IMR-90 (cell line): ENCODE results near the gene AP5B1. TPM values are rescaled to one million over a fixed set of nuclear protein-coding genes. Genes with fewer than 3 reads are reported as not detected.

Source experiments
- ATAC-seq: fragments of 200-7000 bp; cut with Tn5 transposase; 2 replicates; pipeline ENCODE4 v1.9.1; 2020; ENCODE audit warnings: low read depth, mild to moderate bottlenecking, moderate library complexity
- BruUV-seq: library from RNA; stranded (reverse); fragments of 400-500 nt; replicated peaks from 2 replicates; lab custom pipeline; 2021; lab: Mats Ljungman, UMichigan
- CTCF ChIA-PET: fragments of 300-600 bp; formaldehyde crosslinking; extraction: SDS; loops from one replicate; lab custom pipeline; 2021; ENCODE audit warnings: antibody characterized with exemption; lab: Yijun Ruan, JAX
- POLR2A ChIA-PET: fragments of 300-600 bp; sonication (Branson Sonifier 250); formaldehyde crosslinking; loops from one replicate; lab custom pipeline; 2022; ENCODE audit warnings: antibody characterized with exemption; ENCODE audit not compliant: unreplicated experiment; lab: Charles Lee
- DNase-seq: peaks from one replicate; pipeline ENCODE4 v3.0.0; 2013
- H2AFZ ChIP-seq: replicated peaks from 2 replicates; pipeline ENCODE3; 2013; ENCODE audit warnings: low read length, mild to moderate bottlenecking; ENCODE audit not compliant: poor library complexity
- H2AK5ac ChIP-seq: 2 replicates; pipeline ENCODE4 v1.6.1; 2013; ENCODE audit warnings: low read depth, low read length, inconsistent platforms
- H2AK9ac ChIP-seq: replicated peaks from 2 replicates; pipeline ENCODE3; 2013; ENCODE audit warnings: mild to moderate bottlenecking, low read depth, low read length, moderate library complexity; ENCODE audit not compliant: poor library complexity
- H2BK120ac ChIP-seq: 2 replicates; pipeline ENCODE4 v1.6.1; 2013; ENCODE audit warnings: low read depth, low read length, inconsistent platforms
- H2BK15ac ChIP-seq: 3 replicates; pipeline ENCODE4 v1.6.1; 2013; ENCODE audit warnings: low read depth, low read length, inconsistent platforms
- H2BK20ac ChIP-seq: 2 replicates; pipeline ENCODE4 v1.6.1; 2013; ENCODE audit warnings: low read depth, mild to moderate bottlenecking, inconsistent platforms, low read length, moderate library complexity
- H2BK5ac ChIP-seq: 2 replicates; pipeline ENCODE4 v1.6.1; 2013; ENCODE audit warnings: mild to moderate bottlenecking, low read depth, low read length, inconsistent platforms; ENCODE audit not compliant: poor library complexity, severe bottlenecking
- H3K14ac ChIP-seq: replicated peaks from 2 replicates; pipeline ENCODE4 v1.6.1; 2013; ENCODE audit warnings: low read depth, low read length, inconsistent platforms
- H3K18ac ChIP-seq: 2 replicates; pipeline ENCODE4 v1.6.1; 2013; ENCODE audit warnings: low read depth, low read length, control low read depth
- H3K23ac ChIP-seq: 2 replicates; pipeline ENCODE4 v1.6.1; 2013; ENCODE audit warnings: low read depth, low read length, inconsistent platforms
- H3K27ac ChIP-seq: 2 replicates; pipeline ENCODE4 v1.5.1; 2013; ENCODE audit warnings: mild to moderate bottlenecking, control low read depth, low read length; ENCODE audit not compliant: insufficient read depth
- H3K27me3 ChIP-seq: 2 replicates; pipeline ENCODE4 v1.6.1; 2013; ENCODE audit warnings: low read length; ENCODE audit not compliant: control insufficient read depth, insufficient read depth
- H3K36me3 ChIP-seq: 2 replicates; pipeline ENCODE4 v1.6.1; 2013; ENCODE audit warnings: low read length, mixed read lengths; ENCODE audit not compliant: control insufficient read depth, insufficient read depth
- H3K4ac ChIP-seq: 2 replicates; pipeline ENCODE4 v1.6.1; 2013; ENCODE audit warnings: low read depth, low read length, inconsistent platforms
- H3K4me1 ChIP-seq: 2 replicates; pipeline ENCODE4 v1.6.1; 2013; ENCODE audit warnings: low read length, mixed read lengths; ENCODE audit not compliant: control insufficient read depth, insufficient read depth
- H3K4me2 ChIP-seq: 2 replicates; pipeline ENCODE4 v1.6.1; 2013; ENCODE audit warnings: low read depth, mild to moderate bottlenecking, control low read depth, low read length, moderate library complexity
- H3K4me3 ChIP-seq: 2 replicates; pipeline ENCODE4 v1.5.1; 2013; ENCODE audit warnings: low read depth, mild to moderate bottlenecking, control low read depth, low read length, moderate library complexity; ENCODE audit not compliant: insufficient read depth
- H3K56ac ChIP-seq: 2 replicates; pipeline ENCODE4 v1.6.1; 2013; ENCODE audit warnings: low read length, inconsistent platforms; ENCODE audit not compliant: insufficient read depth; ENCODE audit errors: extremely low read depth
- H3K79me1 ChIP-seq, 2 experiments: 2 replicates each; pipeline ENCODE4 v1.6.1; 2013; ENCODE audit warnings: low read length in 2 of 2, inconsistent platforms in 1 of 2, low read depth in 1 of 2
- H3K9ac ChIP-seq: 2 replicates; pipeline ENCODE4 v1.6.1; 2013; ENCODE audit warnings: low read depth, low read length, control low read depth
- H3K9me1 ChIP-seq: 2 replicates; pipeline ENCODE4 v1.6.1; 2013; ENCODE audit warnings: low read length, inconsistent platforms; ENCODE audit not compliant: insufficient read depth
- H3K9me3 ChIP-seq: 2 replicates; pipeline ENCODE4 v1.6.1; 2013; ENCODE audit warnings: low read length; ENCODE audit not compliant: control insufficient read depth, insufficient read depth
- H4K20me1 ChIP-seq: 2 replicates; pipeline ENCODE4 v1.6.1; 2013; ENCODE audit warnings: low read length, inconsistent platforms; ENCODE audit not compliant: insufficient read depth
- H4K5ac ChIP-seq: 2 replicates; pipeline ENCODE4 v1.6.1; 2013; ENCODE audit warnings: mild to moderate bottlenecking, low read depth, low read length, control low read depth
- H4K8ac ChIP-seq, 2 experiments: 2 replicates each; pipeline ENCODE4 v1.6.1; 2013; ENCODE audit warnings: low read depth in 2 of 2, low read length in 2 of 2, control low read depth in 1 of 2, inconsistent platforms in 1 of 2
- H4K91ac ChIP-seq: 2 replicates; pipeline ENCODE4 v1.6.1; 2013; ENCODE audit warnings: low read depth, low read length, inconsistent platforms; ENCODE audit not compliant: insufficient read depth
- BHLHE40 ChIP-seq: fragments of 150-350 bp; IDR thresholded peaks from 2 replicates; pipeline ENCODE4 v1.6.1; 2016; ENCODE audit warnings: mild to moderate bottlenecking, low read depth, low read length
- CEBPB ChIP-seq: IDR thresholded peaks from 2 replicates; pipeline ENCODE4 v1.6.1; 2012; ENCODE audit warnings: low read depth, low read length, improper control_type of control experiment
- CHD1 ChIP-seq: IDR thresholded peaks from 2 replicates; pipeline ENCODE4 v1.6.1; 2012; ENCODE audit warnings: low read depth, low read length, improper control_type of control experiment
- FOS ChIP-seq: fragments of 150-350 bp; IDR thresholded peaks from 2 replicates; pipeline ENCODE4 v1.6.1; 2016; ENCODE audit warnings: low read depth, low read length
- MAFK ChIP-seq: IDR thresholded peaks from 2 replicates; pipeline ENCODE4 v1.6.1; 2012; ENCODE audit warnings: low read depth, low read length, improper control_type of control experiment
- MAZ ChIP-seq: IDR thresholded peaks from 2 replicates; pipeline ENCODE4 v1.6.1; 2012; ENCODE audit warnings: low read depth, mild to moderate bottlenecking, low read length, improper control_type of control experiment, moderate library complexity, borderline replicate concordance
- MXI1 ChIP-seq: IDR thresholded peaks from 2 replicates; pipeline ENCODE4 v1.6.1; 2012; ENCODE audit warnings: low read depth, mild to moderate bottlenecking, low read length, moderate library complexity, borderline replicate concordance
- POLR2A ChIP-seq: IDR thresholded peaks from 2 replicates; pipeline ENCODE4 v1.6.1; 2012; ENCODE audit warnings: mild to moderate bottlenecking, low read depth, low read length
- RAD21 ChIP-seq: IDR thresholded peaks from 2 replicates; pipeline ENCODE4 v1.6.1; 2012; ENCODE audit warnings: low read length, improper control_type of control experiment
- RCOR1 ChIP-seq: IDR thresholded peaks from 2 replicates; pipeline ENCODE4 v1.6.1; 2012; ENCODE audit warnings: mild to moderate bottlenecking, low read length, improper control_type of control experiment; ENCODE audit not compliant: insufficient replicate concordance
- RFX5 ChIP-seq: IDR thresholded peaks from 2 replicates; pipeline ENCODE4 v1.8.0; 2012; ENCODE audit warnings: low read depth, mild to moderate bottlenecking, low read length, moderate library complexity
- SMC3 ChIP-seq: fragments of 150-350 bp; IDR thresholded peaks from 2 replicates; pipeline ENCODE4 v1.6.1; 2016; ENCODE audit warnings: low read depth, mild to moderate bottlenecking, antibody characterized with exemption, low read length, moderate library complexity
- WGBS, 2 experiments: methylation state at CpG; one replicate each; pipeline versions ENCODE4 v1.1.5 to v1.1.7; 2013; ENCODE audit warnings: missing lambda C conversion rate in 2 of 2; ENCODE audit not compliant: insufficient read length in 1 of 2; ENCODE audit errors: extremely low coverage in 2 of 2; 5-methylcytosine and 5-hydroxymethylcytosine counted together
- dilution Hi-C: fragments of 300-500 bp; cut with HindIII; formaldehyde crosslinking; loops from one replicate; pipeline ENCODE4 v1.14.3; 2018; ENCODE audit warnings: low sequenced_read_pairs; ENCODE audit not compliant: unreplicated experiment
- in situ Hi-C: fragments of 300-500 bp; cut with MboI; formaldehyde crosslinking; loops from 3 replicates; pipeline ENCODE4 v1.14.3; 2019; ENCODE audit warnings: low sequenced_read_pairs, inconsistent platforms, mixed read lengths
- intact Hi-C: fragments of 100-400 bp; cut with micrococcal nuclease; formaldehyde crosslinking; loops from 2 replicates; pipeline ENCODE4 v1.10.0; 2022
- polyA plus RNA-seq, 3 experiments: library from polyadenylated mRNA; depleted of rRNA; stranded (reverse); fragments of >200 nt; gene quantifications; 2 replicates each; pipeline ENCODE4 v1.2.3, GENCODE V29; 2012; ENCODE audit warnings: low replicate concordance in 1 of 3
- total RNA-seq: library from RNA; depleted of rRNA; stranded (reverse); fragments of >200 nt; gene quantifications from 2 replicates; pipeline ENCODE4 v1.2.3, GENCODE V29; 2012
- TF ChIP-seq, protein P1 (sequence below): fragments of 150-350 bp; IDR thresholded peaks from 2 replicates; pipeline ENCODE4 v1.6.1; 2017; ENCODE audit warnings: mild to moderate bottlenecking, antibody characterized with exemption, low read length, low read depth
- TF ChIP-seq, protein P2 (sequence below): conservative IDR thresholded peaks from 2 replicates; pipeline ENCODE4 v1.5.1; 2012; ENCODE audit warnings: mild to moderate bottlenecking, low read depth, low read length, improper control_type of control experiment
- TF ChIP-seq, protein P3 (sequence below): fragments of 150-350 bp; IDR thresholded peaks from 2 replicates; pipeline ENCODE4 v1.6.1; 2016; ENCODE audit warnings: low read depth, mild to moderate bottlenecking, low read length, moderate library complexity, borderline replicate concordance

The AP5B1 gene
- total and polyA plus RNA-seq, 2 of the 4 experiments (the other 2 are of a cell fraction), result 2.5 to 5.0 TPM

DNA sequence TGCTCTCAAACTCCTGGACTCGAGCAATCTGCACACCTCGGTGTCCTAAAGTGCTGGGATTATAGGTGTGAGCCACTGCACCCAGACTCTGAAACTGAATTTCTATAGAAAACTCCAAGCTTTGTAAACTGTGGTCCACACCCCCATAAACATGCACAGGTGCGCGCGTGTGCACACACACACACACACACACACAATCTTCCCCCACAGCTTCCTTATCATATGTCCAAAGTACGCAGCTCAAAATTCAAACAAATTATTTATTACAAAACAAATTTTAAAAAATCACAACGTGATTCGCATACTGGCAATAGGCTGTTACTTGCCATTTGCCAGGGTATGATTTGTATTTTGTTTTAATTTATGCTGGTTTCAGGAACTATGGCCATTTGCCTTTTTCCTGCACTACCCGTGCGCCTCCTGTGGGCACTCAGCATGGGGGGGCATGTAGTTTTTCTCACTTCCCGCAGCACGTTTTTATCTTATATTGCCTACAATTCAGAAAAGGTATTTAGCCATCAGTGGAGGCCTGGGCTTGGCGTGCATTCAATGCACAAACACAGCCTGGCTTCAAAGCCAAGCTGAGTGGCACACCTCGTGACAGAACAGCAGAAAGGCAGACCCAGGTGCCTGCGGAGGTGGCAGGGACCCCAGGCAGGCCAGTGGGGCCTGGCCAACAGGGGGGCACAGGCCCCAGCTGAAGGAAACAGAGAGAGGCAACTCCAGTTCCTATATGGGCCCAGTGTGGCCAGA lies 42.2 kb upstream of the AP5B1 start:
- Histone ChIP-seq H3K79me1 (no peaks in the 10 kb centered on the region; a peak in 1 of 4 replicates), H2BK120ac (no peak overlapping the region), H2AK5ac (no peak overlapping the region), H3K23ac (no peak overlapping the region), H3K4me1 (no peaks in the 10 kb centered on the region), H2BK20ac (no peak overlapping the region), H4K20me1 (no peaks in the 10 kb centered on the region), H3K36me3 (no peaks in the 10 kb centered on the region), H3K4ac (no peak overlapping the region), H3K9me3 (no peaks in the 10 kb centered on the region), H4K5ac (no peak overlapping the region), H2AK9ac (no peak overlapping the region), H3K4me3 (no peak overlapping the region), H3K9ac (no peak overlapping the region), H2BK5ac (no peak overlapping the region), H4K8ac (no peak overlapping the region), H3K27me3 (peaks cover 6% of the 10 kb centered on the region), H4K91ac (no peak overlapping the region), H3K27ac (no peak overlapping the region), H2AFZ (peak overlapping the region; percentile 41), H2BK15ac (no peak overlapping the region), H3K18ac (no peak overlapping the region), H3K9me1 (no peaks in the 10 kb centered on the region), H3K4me2 (no peak overlapping the region), H3K14ac (no peak overlapping the region), H3K56ac (no peak overlapping the region)
- intact Hi-C loops (no loop called here), dilution Hi-C loops (no loop called here), in situ Hi-C loops (no loop called here)
- no TSS peak for BruUV-seq
- no peak for ATAC-seq
- no peak for DNase-seq
- WGBS, 2 experiments, result 88 to 100% methylated on average over 2 to 3 of the region's 15 CpGs
- POLR2A ChIA-PET, result interaction anchor here (0.6 kb wide), 1 partner anchor 112 kb away, joined by 3 read pairs; no protein-coding TSS in a partner anchor
- CTCF ChIA-PET, result interaction anchor here (0.7 to 1.1 kb wide), 2 partner anchors 43 to 53 kb away, joined by 3 read pairs; no protein-coding TSS in a partner anchor
- TF ChIP-seq CHD1 (no peak), RFX5 (no peak), MAZ (no peak), MAFK (no peak), POLR2A (no peak), BHLHE40 (no peak), MXI1 (no peak), RCOR1 (no peak), SMC3 (no peak), RAD21 (no peak), FOS (no peak), CEBPB (no peak)
- TF ChIP-seq, protein P1, sequence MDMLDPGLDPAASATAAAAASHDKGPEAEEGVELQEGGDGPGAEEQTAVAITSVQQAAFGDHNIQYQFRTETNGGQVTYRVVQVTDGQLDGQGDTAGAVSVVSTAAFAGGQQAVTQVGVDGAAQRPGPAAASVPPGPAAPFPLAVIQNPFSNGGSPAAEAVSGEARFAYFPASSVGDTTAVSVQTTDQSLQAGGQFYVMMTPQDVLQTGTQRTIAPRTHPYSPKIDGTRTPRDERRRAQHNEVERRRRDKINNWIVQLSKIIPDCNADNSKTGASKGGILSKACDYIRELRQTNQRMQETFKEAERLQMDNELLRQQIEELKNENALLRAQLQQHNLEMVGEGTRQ, result no peak
- TF ChIP-seq, protein P2, sequence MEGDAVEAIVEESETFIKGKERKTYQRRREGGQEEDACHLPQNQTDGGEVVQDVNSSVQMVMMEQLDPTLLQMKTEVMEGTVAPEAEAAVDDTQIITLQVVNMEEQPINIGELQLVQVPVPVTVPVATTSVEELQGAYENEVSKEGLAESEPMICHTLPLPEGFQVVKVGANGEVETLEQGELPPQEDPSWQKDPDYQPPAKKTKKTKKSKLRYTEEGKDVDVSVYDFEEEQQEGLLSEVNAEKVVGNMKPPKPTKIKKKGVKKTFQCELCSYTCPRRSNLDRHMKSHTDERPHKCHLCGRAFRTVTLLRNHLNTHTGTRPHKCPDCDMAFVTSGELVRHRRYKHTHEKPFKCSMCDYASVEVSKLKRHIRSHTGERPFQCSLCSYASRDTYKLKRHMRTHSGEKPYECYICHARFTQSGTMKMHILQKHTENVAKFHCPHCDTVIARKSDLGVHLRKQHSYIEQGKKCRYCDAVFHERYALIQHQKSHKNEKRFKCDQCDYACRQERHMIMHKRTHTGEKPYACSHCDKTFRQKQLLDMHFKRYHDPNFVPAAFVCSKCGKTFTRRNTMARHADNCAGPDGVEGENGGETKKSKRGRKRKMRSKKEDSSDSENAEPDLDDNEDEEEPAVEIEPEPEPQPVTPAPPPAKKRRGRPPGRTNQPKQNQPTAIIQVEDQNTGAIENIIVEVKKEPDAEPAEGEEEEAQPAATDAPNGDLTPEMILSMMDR, result no peak
- TF ChIP-seq, protein P3, sequence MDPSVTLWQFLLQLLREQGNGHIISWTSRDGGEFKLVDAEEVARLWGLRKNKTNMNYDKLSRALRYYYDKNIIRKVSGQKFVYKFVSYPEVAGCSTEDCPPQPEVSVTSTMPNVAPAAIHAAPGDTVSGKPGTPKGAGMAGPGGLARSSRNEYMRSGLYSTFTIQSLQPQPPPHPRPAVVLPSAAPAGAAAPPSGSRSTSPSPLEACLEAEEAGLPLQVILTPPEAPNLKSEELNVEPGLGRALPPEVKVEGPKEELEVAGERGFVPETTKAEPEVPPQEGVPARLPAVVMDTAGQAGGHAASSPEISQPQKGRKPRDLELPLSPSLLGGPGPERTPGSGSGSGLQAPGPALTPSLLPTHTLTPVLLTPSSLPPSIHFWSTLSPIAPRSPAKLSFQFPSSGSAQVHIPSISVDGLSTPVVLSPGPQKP, result no peak
